ENCODE data around the gene MRPL58.
"Not testable (repeated sequence)": the region's sequence is repeated elsewhere in the genome, so short reads cannot be mapped to it uniquely, and the experiment has no call there.

Gene MRPL58

DNA sequence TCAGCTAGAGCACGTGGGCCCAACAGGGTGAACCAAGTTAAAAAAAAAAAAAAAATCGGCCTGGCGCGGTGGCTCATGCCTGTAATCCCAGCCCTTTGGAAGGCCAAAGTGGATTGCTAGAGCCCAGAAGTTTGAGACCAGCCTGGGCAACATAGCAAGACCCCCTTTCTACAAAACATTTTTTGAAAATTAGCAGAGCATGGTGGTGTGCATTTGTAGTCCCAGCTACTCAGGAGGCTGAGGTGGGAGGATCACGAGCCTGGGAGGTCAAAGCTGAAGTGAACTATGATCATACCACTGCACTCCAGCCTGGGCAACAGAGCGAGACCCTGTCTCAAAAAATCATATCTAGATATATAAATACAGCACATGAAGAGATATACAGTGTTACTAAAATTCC lies 6.4 kb upstream of the MRPL58 start:
- Histone ChIP-seq H3K36me3 (ENCODE audit: control insufficient read depth in 1 of 2, insufficient read depth in 2 of 2, low read length in 2 of 2) (peaks cover 31 to 37% of the 10 kb centered on the region in 2 experiments), H3K4me1 (ENCODE audit: control insufficient read depth in 1 of 2, insufficient read depth in 2 of 2, low read length in 2 of 2) (peaks cover 6 to 10% of the 10 kb centered on the region in 2 experiments)
- H2AFZ ChIP-seq (ENCODE audit: insufficient read depth, low read length, poor library complexity); H3K9me3 ChIP-seq (ENCODE audit: insufficient read depth, low read depth, low read length); H3K4me3 ChIP-seq (ENCODE audit: low read depth, low read length); H2BK12ac ChIP-seq (ENCODE audit: low read length); H3K4ac ChIP-seq (ENCODE audit: low read depth, low read length); H4K12ac ChIP-seq (ENCODE audit: low read depth, low read length); H4K91ac ChIP-seq (ENCODE audit: low read depth, low read length); H3K27ac ChIP-seq (ENCODE audit: low read depth, low read length); DNase-seq; H3K79me1 ChIP-seq (ENCODE audit: low read length); H2AK5ac ChIP-seq (ENCODE audit: low read length); H3K27me3 ChIP-seq (ENCODE audit: insufficient read depth, low read length); H3K4me2 ChIP-seq (ENCODE audit: low read length); H3K79me2 ChIP-seq (ENCODE audit: control insufficient read depth, insufficient read depth, low read length, poor library complexity); H2BK120ac ChIP-seq (ENCODE audit: insufficient read depth, low read length, poor library complexity); H3K18ac ChIP-seq (ENCODE audit: low read length); H3K23ac ChIP-seq (ENCODE audit: low read length); H3K14ac ChIP-seq (ENCODE audit: low read length); H4K8ac ChIP-seq (ENCODE audit: low read depth, low read length); H3K9ac ChIP-seq (ENCODE audit: low read length); H2BK5ac ChIP-seq (ENCODE audit: low read depth, low read length, poor library complexity): not testable (repeated sequence)
- WGBS (ENCODE audit: extremely low coverage, insufficient coverage, insufficient read length): no CpG with 5 or more reads among the region's 6 CpGs

- H3K36me3 ChIP-seq (ENCODE audit: control insufficient read depth in 1 of 2, insufficient read depth in 2 of 2, low read length in 2 of 2): peaks cover 26 to 31% of the 10 kb centered on the region in 2 experiments
- no peak overlapping the region for H3K9ac ChIP-seq (ENCODE audit: low read length)
- H2BK5ac ChIP-seq (ENCODE audit: low read depth, low read length, poor library complexity): no peak overlapping the region
- no peak overlapping the region for H2AFZ ChIP-seq (ENCODE audit: insufficient read depth, low read length, poor library complexity)
- no peak overlapping the region for H3K4ac ChIP-seq (ENCODE audit: low read depth, low read length)
- no peak overlapping the region for H3K18ac ChIP-seq (ENCODE audit: low read length)
- H3K23ac ChIP-seq (ENCODE audit: low read length): no peak overlapping the region
- H2BK12ac ChIP-seq (ENCODE audit: low read length): no peak overlapping the region
- no peaks in the 10 kb centered on the region for H3K79me1 ChIP-seq (ENCODE audit: low read length)
- H3K27ac ChIP-seq (ENCODE audit: low read depth, low read length): no peak overlapping the region
- no peaks in the 10 kb centered on the region for H3K9me3 ChIP-seq (ENCODE audit: insufficient read depth, low read depth, low read length)
- no peak overlapping the region for H2BK120ac ChIP-seq (ENCODE audit: insufficient read depth, low read length, poor library complexity)
- H3K79me2 ChIP-seq (ENCODE audit: control insufficient read depth, insufficient read depth, low read length, poor library complexity): no peaks in the 10 kb centered on the region
- WGBS (ENCODE audit: extremely low coverage, insufficient coverage, insufficient read length): no CpG with 5 or more reads among the region's 5 CpGs
- no peak overlapping the region for H3K14ac ChIP-seq (ENCODE audit: low read length)
- H3K4me2 ChIP-seq (ENCODE audit: low read length): no peak overlapping the region
- no peak overlapping the region for H4K8ac ChIP-seq (ENCODE audit: low read depth, low read length)
- peak in 1 of 2 donors; percentile 21 for DNase-seq
- no peak overlapping the region for H2AK5ac ChIP-seq (ENCODE audit: low read length)
- peaks cover 8 to 14% of the 10 kb centered on the region in 2 experiments for H3K4me1 ChIP-seq (ENCODE audit: control insufficient read depth in 1 of 2, insufficient read depth in 2 of 2, low read length in 2 of 2)
- no peak overlapping the region for H3K4me3 ChIP-seq (ENCODE audit: low read depth, low read length)
- H4K91ac ChIP-seq (ENCODE audit: low read depth, low read length): no peak overlapping the region
- no peak overlapping the region for H4K12ac ChIP-seq (ENCODE audit: low read depth, low read length)
- no peaks in the 10 kb centered on the region for H3K27me3 ChIP-seq (ENCODE audit: insufficient read depth, low read length)
Observed at GRCh38 chr17:75006653-75007052, 5.8 kb upstream of the MRPL58 start.

GRCh38 chr17:75008373-75008772 lies 4.1 kb upstream of the MRPL58 start:
- Histone ChIP-seq H3K4me1 (ENCODE audit: control insufficient read depth in 1 of 2, insufficient read depth in 2 of 2, low read length in 2 of 2) (peaks cover 13 to 20% of the 10 kb centered on the region in 2 experiments), H3K18ac (ENCODE audit: low read length) (no peak overlapping the region), H3K4ac (ENCODE audit: low read depth, low read length) (no peak overlapping the region), H3K27ac (ENCODE audit: low read depth, low read length) (no peak overlapping the region), H2BK120ac (ENCODE audit: insufficient read depth, low read length, poor library complexity) (no peak overlapping the region), H3K79me2 (ENCODE audit: control insufficient read depth, insufficient read depth, low read length, poor library complexity) (peaks cover 5% of the 10 kb centered on the region), H3K9me3 (ENCODE audit: insufficient read depth, low read depth, low read length) (no peaks in the 10 kb centered on the region), H4K12ac (ENCODE audit: low read depth, low read length) (no peak overlapping the region), H3K23ac (ENCODE audit: low read length) (no peak overlapping the region), H3K9ac (ENCODE audit: low read length) (no peak overlapping the region), H3K4me2 (ENCODE audit: low read length) (no peak overlapping the region), H2AK5ac (ENCODE audit: low read length) (no peak overlapping the region), H3K4me3 (ENCODE audit: low read depth, low read length) (no peak overlapping the region), H4K8ac (ENCODE audit: low read depth, low read length) (no peak overlapping the region), H4K91ac (ENCODE audit: low read depth, low read length) (no peak overlapping the region), H3K36me3 (ENCODE audit: control insufficient read depth in 1 of 2, insufficient read depth in 2 of 2, low read length in 2 of 2) (peaks cover 12 to 15% of the 10 kb centered on the region in 2 experiments), H2BK12ac (ENCODE audit: low read length) (no peak overlapping the region), H3K14ac (ENCODE audit: low read length) (no peak overlapping the region), H3K27me3 (ENCODE audit: insufficient read depth, low read length) (no peaks in the 10 kb centered on the region), H2AFZ (ENCODE audit: insufficient read depth, low read length, poor library complexity) (no peak overlapping the region), H3K79me1 (ENCODE audit: low read length) (peaks cover 12% of the 10 kb centered on the region), H2BK5ac (ENCODE audit: low read depth, low read length, poor library complexity) (no peak overlapping the region)
- DNase-seq: no peak
- no CpG with 5 or more reads among the region's 6 CpGs for WGBS (ENCODE audit: extremely low coverage, insufficient coverage, insufficient read length)

- no peak overlapping the region for H2AFZ ChIP-seq (ENCODE audit: insufficient read depth, low read length, poor library complexity)
- WGBS (ENCODE audit: extremely low coverage, insufficient coverage, insufficient read length): no CpG with 5 or more reads among the region's 2 CpGs
- H3K36me3 ChIP-seq (ENCODE audit: control insufficient read depth in 1 of 2, insufficient read depth in 2 of 2, low read length in 2 of 2): peaks cover 5 to 7% of the 10 kb centered on the region in 2 experiments
- no peaks in the 10 kb centered on the region for H3K27me3 ChIP-seq (ENCODE audit: insufficient read depth, low read length)
- H3K4me3 ChIP-seq (ENCODE audit: low read depth, low read length): no peak overlapping the region
- H2BK120ac ChIP-seq (ENCODE audit: insufficient read depth, low read length, poor library complexity): no peak overlapping the region
- H2BK5ac ChIP-seq (ENCODE audit: low read depth, low read length, poor library complexity): no peak overlapping the region
- no peak overlapping the region for H3K23ac ChIP-seq (ENCODE audit: low read length)
- H4K8ac ChIP-seq (ENCODE audit: low read depth, low read length): no peak overlapping the region
- no peak overlapping the region for H4K12ac ChIP-seq (ENCODE audit: low read depth, low read length)
- H2BK12ac ChIP-seq (ENCODE audit: low read length): no peak overlapping the region
- H3K9me3 ChIP-seq (ENCODE audit: insufficient read depth, low read depth, low read length): no peaks in the 10 kb centered on the region
- H3K4me1 ChIP-seq (ENCODE audit: control insufficient read depth in 1 of 2, insufficient read depth in 2 of 2, low read length in 2 of 2): peaks cover 15 to 23% of the 10 kb centered on the region in 2 experiments
- peaks cover 12% of the 10 kb centered on the region for H3K79me1 ChIP-seq (ENCODE audit: low read length)
- no peak overlapping the region for H3K9ac ChIP-seq (ENCODE audit: low read length)
- peak overlapping the region; percentile 35 for H3K27ac ChIP-seq (ENCODE audit: low read depth, low read length)
- H3K14ac ChIP-seq (ENCODE audit: low read length): no peak overlapping the region
- no peak overlapping the region for H2AK5ac ChIP-seq (ENCODE audit: low read length)
- no peak overlapping the region for H3K4ac ChIP-seq (ENCODE audit: low read depth, low read length)
- H3K79me2 ChIP-seq (ENCODE audit: control insufficient read depth, insufficient read depth, low read length, poor library complexity): peaks cover 5% of the 10 kb centered on the region
- H3K4me2 ChIP-seq (ENCODE audit: low read length): peak overlapping the region; percentile 33
- no peak overlapping the region for H4K91ac ChIP-seq (ENCODE audit: low read depth, low read length)
- peak in 1 of 2 donors; percentile 72 for DNase-seq
- H3K18ac ChIP-seq (ENCODE audit: low read length): no peak overlapping the region
Observed at GRCh38 chr17:75009139-75009724, 3.2 kb upstream of the MRPL58 start.
